Endodermal cell (in vitro differentiated cells): ENCODE data around the gene CPED1. TPM values are rescaled to one million over a fixed set of nuclear protein-coding genes. Genes with fewer than 3 reads are reported as not detected.

Experiments
- DNase-seq: peaks from one replicate; pipeline ENCODE4 v3.0.0-alpha.2; 2017
- H3K27ac ChIP-seq: 2 replicates; pipeline ENCODE4 v1.5.1; 2013; ENCODE audit warnings: mild to moderate bottlenecking, low read depth, low read length, moderate library complexity
- H3K27me3 ChIP-seq: 2 replicates; pipeline ENCODE4 v1.6.1; 2013; ENCODE audit warnings: mild to moderate bottlenecking, low read length, moderate library complexity; ENCODE audit not compliant: insufficient read depth, control insufficient read depth, poor library complexity, severe bottlenecking
- H3K36me3 ChIP-seq: 2 replicates; pipeline ENCODE4 v1.7.0; 2013; ENCODE audit warnings: mild to moderate bottlenecking, low read length, moderate library complexity; ENCODE audit not compliant: control insufficient read depth, insufficient read depth
- H3K4me1 ChIP-seq: one replicate; pipeline ENCODE4 v1.7.0; 2013; ENCODE audit warnings: low read length; ENCODE audit not compliant: control insufficient read depth, insufficient read depth
- H3K4me3 ChIP-seq: 2 replicates; pipeline ENCODE4 v1.5.1; 2013; ENCODE audit warnings: mild to moderate bottlenecking, low read length, moderate library complexity
- H3K9ac ChIP-seq: 2 replicates; pipeline ENCODE4 v1.6.1; 2013; ENCODE audit warnings: mild to moderate bottlenecking, low read length, moderate library complexity; ENCODE audit not compliant: poor library complexity, severe bottlenecking; ENCODE audit errors: extremely low read depth
- H3K9me3 ChIP-seq: 2 replicates; pipeline ENCODE4 v1.6.1; 2013; ENCODE audit warnings: mild to moderate bottlenecking, low read length, moderate library complexity; ENCODE audit not compliant: control insufficient read depth
- H3K27ac Mint-ChIP-seq: 2 replicates; pipeline ENCODE4 v1.8.0; 2020; ENCODE audit warnings: mixed read lengths
- H3K27me3 Mint-ChIP-seq: 2 replicates; pipeline ENCODE4 v1.8.0; 2021; ENCODE audit warnings: mild to moderate bottlenecking, mixed read lengths; ENCODE audit not compliant: insufficient read depth
- H3K36me3 Mint-ChIP-seq: 2 replicates; pipeline ENCODE4 v1.8.0; 2020; ENCODE audit warnings: low read depth, mixed read lengths
- H3K4me1 Mint-ChIP-seq: 2 replicates; pipeline ENCODE4 v1.8.0; 2020; ENCODE audit warnings: mixed read lengths
- H3K4me3 Mint-ChIP-seq: 2 replicates; pipeline ENCODE4 v1.8.0; 2020; ENCODE audit warnings: mild to moderate bottlenecking, moderate library complexity, mixed read lengths
- H3K9me3 Mint-ChIP-seq: 2 replicates; pipeline ENCODE4 v1.8.0; 2020; ENCODE audit warnings: mild to moderate bottlenecking, mixed read lengths
- WGBS, 2 experiments: methylation state at CpG; one replicate each; pipeline versions ENCODE4 v1.1.5 to v1.1.7; 2013; ENCODE audit warnings: missing lambda C conversion rate in 2 of 2, mixed read lengths in 1 of 2; ENCODE audit not compliant: insufficient coverage in 1 of 2, insufficient read length in 1 of 2; 5-methylcytosine and 5-hydroxymethylcytosine counted together
- long read RNA-seq, 4 experiments: library from polyadenylated mRNA in 2 of 4; library from RNA in 1 of 4; library from capped mRNA in 1 of 4; stranded (forward) in 3 of 4; unstranded in 1 of 4; transcript quantifications; one replicate each; pipeline ENCODE4 v2.0.0, GENCODE V29; 2020 to 2021; ENCODE audit warnings: inconsistent platforms in 1 of 4
- polyA plus RNA-seq, 2 experiments: library from polyadenylated mRNA; stranded (reverse); fragments of 50-300 nt; gene quantifications; one replicate each; pipeline ENCODE4 v1.2.3, GENCODE V29; 2013
- total RNA-seq, 2 donors: library from RNA; stranded (reverse); fragmentation: NEBNext Ultra II Directional in 1 of 2; extraction: Animal tissue kit (Norgen Biotek cat#: 25700) in 1 of 2; gene quantifications; 2 replicates in 1 of 2; 3 replicates in 1 of 2; pipeline ENCODE4 v1.2.1, GENCODE V29; 2021
- TF ChIP-seq, protein P1 (sequence below): fragments of 200-600 bp; sonication (generic); conservative IDR thresholded peaks from 2 replicates; pipeline ENCODE4 v1.5.0; 2021; ENCODE audit warnings: antibody characterized with exemption, mild to moderate bottlenecking

CPED1 gene
- total RNA-seq: 1 to 10 TPM in 1 of 2 donors, not detected in 1; 1.1 TPM
- polyA plus RNA-seq (2013, experiment 1 of 2): 2.9 TPM
- 2.9 TPM for polyA plus RNA-seq (2013, experiment 2 of 2)
- long read RNA-seq, experiment 1: 0 reads
- long read RNA-seq, experiment 2, partial matches to known transcripts: 0 of 1 reads
- long read RNA-seq, experiment 2, other reads (novel, unspliced or antisense): 1 of 1 reads
- long read RNA-seq, experiment 3: 0 reads
- long read RNA-seq, experiment 4: 0 reads

GRCh38 chr7:120988591-120989256 lies at the start of gene CPED1:
Gene CPED1, plus strand, starts transcription at chr7:120988711. Its CDS starts 911 bp downstream, at chr7:120989622.
- H3K27ac ChIP-seq: no peak within 1 kb of the TSS
- Mint-ChIP-seq H3K27me3 (peaks cover 56% of the 10 kb centered on the region), H3K27ac (no peak within 1 kb of the TSS)

DNA sequence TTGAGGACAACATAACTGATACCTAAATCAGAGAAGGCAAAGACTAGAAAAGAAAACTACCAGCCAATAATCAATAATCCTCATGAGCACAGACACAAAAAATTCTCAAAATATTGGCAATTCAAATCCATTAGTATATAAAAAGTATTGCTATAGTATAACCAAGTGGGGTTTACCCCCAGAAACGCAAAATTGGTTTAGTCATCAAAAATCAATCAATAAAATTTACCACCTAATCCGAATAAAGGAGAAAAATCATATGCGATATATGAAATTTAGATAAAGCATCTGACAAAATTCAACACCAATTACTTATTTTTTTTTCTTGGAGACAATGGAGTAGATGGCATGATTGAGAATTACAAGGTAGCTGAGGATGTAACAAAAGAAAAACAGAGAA lies 49.2 kb upstream of the CPED1 start:
- no peaks in the 10 kb centered on the region for H3K4me1 Mint-ChIP-seq
- no peaks in the 10 kb centered on the region for H3K27me3 ChIP-seq
- no peaks in the 10 kb centered on the region for H3K36me3 Mint-ChIP-seq
- no peaks in the 10 kb centered on the region for H3K9me3 ChIP-seq
- no peak overlapping the region for H3K4me3 ChIP-seq
- no peak for DNase-seq
- TF ChIP-seq, protein P1, sequence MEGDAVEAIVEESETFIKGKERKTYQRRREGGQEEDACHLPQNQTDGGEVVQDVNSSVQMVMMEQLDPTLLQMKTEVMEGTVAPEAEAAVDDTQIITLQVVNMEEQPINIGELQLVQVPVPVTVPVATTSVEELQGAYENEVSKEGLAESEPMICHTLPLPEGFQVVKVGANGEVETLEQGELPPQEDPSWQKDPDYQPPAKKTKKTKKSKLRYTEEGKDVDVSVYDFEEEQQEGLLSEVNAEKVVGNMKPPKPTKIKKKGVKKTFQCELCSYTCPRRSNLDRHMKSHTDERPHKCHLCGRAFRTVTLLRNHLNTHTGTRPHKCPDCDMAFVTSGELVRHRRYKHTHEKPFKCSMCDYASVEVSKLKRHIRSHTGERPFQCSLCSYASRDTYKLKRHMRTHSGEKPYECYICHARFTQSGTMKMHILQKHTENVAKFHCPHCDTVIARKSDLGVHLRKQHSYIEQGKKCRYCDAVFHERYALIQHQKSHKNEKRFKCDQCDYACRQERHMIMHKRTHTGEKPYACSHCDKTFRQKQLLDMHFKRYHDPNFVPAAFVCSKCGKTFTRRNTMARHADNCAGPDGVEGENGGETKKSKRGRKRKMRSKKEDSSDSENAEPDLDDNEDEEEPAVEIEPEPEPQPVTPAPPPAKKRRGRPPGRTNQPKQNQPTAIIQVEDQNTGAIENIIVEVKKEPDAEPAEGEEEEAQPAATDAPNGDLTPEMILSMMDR: no peak
- WGBS, 2 experiments: 80% methylated on average over 2 of the region's 3 CpGs; no CpG with 5 or more reads in 1 of the 2 experiments
- H3K9me3 Mint-ChIP-seq: no peaks in the 10 kb centered on the region
- H3K27ac Mint-ChIP-seq: no peak overlapping the region
- H3K4me3 Mint-ChIP-seq: no peak overlapping the region
- no peaks in the 10 kb centered on the region for H3K4me1 ChIP-seq
- no peak overlapping the region for H3K27ac ChIP-seq
- no peaks in the 10 kb centered on the region for H3K27me3 Mint-ChIP-seq
- H3K36me3 ChIP-seq: no peaks in the 10 kb centered on the region
- no peak overlapping the region for H3K9ac ChIP-seq

More at GRCh38 chr7:120988591-120989256, at the start of gene CPED1:
- Mint-ChIP-seq H3K36me3 (no peaks in the 10 kb centered on the region), H3K4me1 (peaks cover 12% of the 10 kb centered on the region), H3K4me3 (peak within 1 kb of the TSS; percentile 52), H3K9me3 (no peaks in the 10 kb centered on the region)
- TF ChIP-seq, protein P1: no peak
- Histone ChIP-seq H3K36me3 (no peaks in the 10 kb centered on the region), H3K4me3 (peak within 1 kb of the TSS; percentile 52), H3K4me1 (no peaks in the 10 kb centered on the region), H3K9me3 (no peaks in the 10 kb centered on the region), H3K9ac (no peak within 1 kb of the TSS), H3K27me3 (peaks cover 92% of the 10 kb centered on the region)
- peak; percentile 78 for DNase-seq
- WGBS, 2 experiments: 20 to 31% methylated on average over 12 to 27 of the region's 27 CpGs

DNA sequence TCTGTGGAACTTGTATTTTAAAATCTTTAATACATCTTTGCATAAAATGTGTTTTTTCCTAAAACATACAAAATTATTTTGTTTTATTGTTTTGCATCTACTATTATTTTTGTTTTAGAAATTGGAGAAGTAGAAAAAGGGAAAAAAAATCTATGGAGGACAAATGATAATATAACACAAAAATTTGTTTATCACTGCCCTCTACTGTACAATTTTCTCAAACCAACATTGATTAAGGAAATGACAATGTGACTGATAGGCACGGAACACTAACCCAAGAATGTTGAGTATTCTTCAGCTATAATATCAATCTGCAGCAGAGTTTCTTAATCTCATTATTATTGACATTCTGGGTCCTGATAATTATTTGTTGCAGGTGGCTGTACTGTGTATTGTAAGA lies 47.4 kb upstream of the CPED1 start:
- Histone ChIP-seq H3K9me3 (no peaks in the 10 kb centered on the region), H3K4me1 (no peaks in the 10 kb centered on the region), H3K27me3 (no peaks in the 10 kb centered on the region), H3K4me3 (no peak overlapping the region), H3K36me3 (no peaks in the 10 kb centered on the region), H3K27ac (no peak overlapping the region), H3K9ac (no peak overlapping the region)
- Mint-ChIP-seq H3K4me1 (no peaks in the 10 kb centered on the region), H3K36me3 (no peaks in the 10 kb centered on the region), H3K27ac (no peak overlapping the region), H3K4me3 (no peak overlapping the region), H3K9me3 (no peaks in the 10 kb centered on the region), H3K27me3 (no peaks in the 10 kb centered on the region)
- 67 to 92% methylated on average over 1 of the region's 1 CpG for WGBS, 2 experiments
- TF ChIP-seq, protein P1: peak; percentile 35
- no peak for DNase-seq
